Spleen (tissue), 11 donors: ENCODE results near the gene VAV2. TPM values are rescaled to one million over a fixed set of nuclear protein-coding genes. Genes with fewer than 3 reads are reported as not detected.
A peak's percentile ranks its signal among the peaks of the same experiment; 100 is the strongest.

Experiments used
- DNase-seq: peaks from one replicate; pipeline ENCODE4 v3.0.0-alpha.2; 2020
- H3K27ac ChIP-seq, 8 donors: fragments of 200-600 bp; sonication (generic) in 7 of 8; 1 replicate in 4 of 8; 2 replicates in 4 of 8; pipeline versions ENCODE4 v1.5.0 to v1.8.0; 2016 to 2021; ENCODE audit warnings: inconsistent platforms in 4 of 8, mild to moderate bottlenecking in 4 of 8, moderate library complexity in 1 of 8
- H3K27me3 ChIP-seq, 7 donors: fragments of 200-600 bp; sonication (generic) in 6 of 7; replicated peaks in 1 of 7; 1 replicate in 4 of 7; 2 replicates in 3 of 7; pipeline versions ENCODE4 v1.5.0 to v1.8.0; 2016 to 2021; ENCODE audit warnings: inconsistent platforms in 3 of 7, mild to moderate bottlenecking in 1 of 7
- H3K36me3 ChIP-seq, 6 donors: fragments of 200-600 bp; sonication (generic) in 5 of 6; 1 replicate in 4 of 6; 2 replicates in 2 of 6; pipeline versions ENCODE4 v1.5.0 to v1.8.0; 2016 to 2021; ENCODE audit warnings: inconsistent platforms in 2 of 6
- H3K4me1 ChIP-seq, 6 donors: fragments of 200-600 bp; sonication (generic) in 5 of 6; 1 replicate in 3 of 6; 2 replicates in 3 of 6; pipeline versions ENCODE4 v1.5.0 to v1.8.0; 2016 to 2021; ENCODE audit warnings: inconsistent platforms in 3 of 6
- H3K4me3 ChIP-seq, 8 donors: fragments of 200-600 bp; sonication (generic) in 7 of 8; 1 replicate in 4 of 8; 2 replicates in 4 of 8; pipeline versions ENCODE4 v1.5.0 to v1.8.0; 2016 to 2021; ENCODE audit warnings: inconsistent platforms in 4 of 8, mild to moderate bottlenecking in 4 of 8, moderate library complexity in 2 of 8
- H3K9me3 ChIP-seq, 8 donors: fragments of 200-600 bp; sonication (generic) in 7 of 8; 1 replicate in 4 of 8; 2 replicates in 4 of 8; pipeline versions ENCODE4 v1.5.0 to v1.8.0; 2016 to 2021; ENCODE audit warnings: inconsistent platforms in 4 of 8
- CTCF ChIP-seq, 11 experiments: fragments of 200-600 bp in 7 of 11; fragments of 450-650 bp in 4 of 11; sonication (generic) in 4 of 11; IDR thresholded peaks in 8 of 11; conservative IDR thresholded peaks in 3 of 11; 1 replicate in 7 of 11; 2 replicates in 4 of 11; pipeline versions ENCODE4 v1.4.0 to v1.8.0; 2016 to 2021; ENCODE audit warnings: antibody characterized with exemption in 11 of 11, inconsistent platforms in 4 of 11, mild to moderate bottlenecking in 1 of 11
- POLR2A ChIP-seq, 3 donors: fragments of 450-650 bp; IDR thresholded peaks; one replicate each; pipeline ENCODE4 v1.5.1; 2017; ENCODE audit warnings: antibody characterized with exemption in 3 of 3, mild to moderate bottlenecking in 1 of 3
- POLR2AphosphoS5 ChIP-seq, 3 donors: sonication (generic); formaldehyde crosslinking; IDR thresholded peaks; one replicate each; pipeline ENCODE4 v1.5.1; 2017; ENCODE audit warnings: antibody characterized with exemption in 3 of 3
- WGBS, 5 donors: extraction: QIAGEN DNeasy Blood & Tissue Kit in 3 of 5; methylation state at CpG; one replicate each; pipeline versions ENCODE4 v1.1.5 to v1.1.7; 2013 to 2018; 5-methylcytosine and 5-hydroxymethylcytosine counted together
- intact Hi-C: fragments of 100-400 bp; cut with DNase I; formaldehyde crosslinking; loops from one replicate; pipeline ENCODE4 v1.15.0; 2023; ENCODE audit warnings: low total_unique reads
- polyA plus RNA-seq, 3 donors: library from polyadenylated mRNA; stranded (reverse); fragments of 200-250 nt; gene quantifications; one replicate each; pipeline ENCODE4 v1.2.1, GENCODE V29; 2013
- total RNA-seq, 7 donors: library from RNA; depleted of rRNA in 3 of 7; stranded (reverse); fragments of >200 nt in 3 of 7; fragmentation: NEBNext Ultra II Directional in 4 of 7; extraction: Animal tissue kit (Norgen Biotek cat#: 25700) in 4 of 7; gene quantifications; one replicate each; pipeline versions ENCODE4 v1.1.0 to v1.2.1, GENCODE V29; 2016 to 2021
- donor health status: healthy with polysubstance abuse.
- donor health status: DM: no; HTN: no; CAD: no; lungs with moderate emphysema.
- donor health status: DM: no; HTN: no; CAD: no.
- donor health status: Bipolar disorder and iron deficiency.
- donor health status: healthy.
- donor health status: DM: no; HTN: no; CAD: no.
- donor health status: DM: yes; HTN: yes; CAD: no.

Gene VAV2
- total and polyA plus RNA-seq, 10 donors = 14.2 to 39.2 (median 23.3) TPM

DNA sequence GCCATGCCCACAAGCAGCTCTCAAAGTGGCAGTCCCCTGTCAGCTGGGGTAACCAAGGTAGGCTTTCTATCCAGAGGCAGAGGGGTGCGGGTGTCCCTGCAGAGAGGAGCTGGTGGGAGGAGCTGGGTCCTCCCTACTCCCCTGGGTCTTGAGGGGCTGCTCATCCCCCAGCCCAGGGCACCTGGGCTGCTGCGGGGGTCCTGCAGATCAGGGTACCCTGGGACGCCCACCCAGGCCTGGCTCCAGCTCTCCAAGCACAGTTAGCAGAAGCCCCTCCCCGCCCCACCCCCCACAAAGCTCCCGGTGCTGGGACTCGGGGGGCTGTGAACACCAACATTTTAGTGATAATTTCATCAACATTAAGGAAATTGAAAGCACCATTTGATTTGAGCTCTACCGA lies 29.8 kb downstream of the VAV2 start:
- TF ChIP-seq POLR2A (IDR thresholded peaks at IDR 0.05) = no peak
- peaks cover 0 to 22% (median 16%) of the 10 kb centered on the region in 8 donors for H3K9me3 ChIP-seq
- DNase-seq = peak; percentile 56
- no peak overlapping the region for H3K4me3 ChIP-seq
- intact Hi-C loops = no loop called here
- WGBS, 5 donors = 72 to 96% (median 86%) methylated on average over 3 to 7 of the region's 7 CpGs
- H3K27me3 ChIP-seq = peaks cover 0 to 10% (median 0%) of the 10 kb centered on the region in 7 donors
- peaks cover 39 to 67% (median 44%) of the 10 kb centered on the region in 6 donors for H3K4me1 ChIP-seq
- no peaks in the 10 kb centered on the region for H3K36me3 ChIP-seq
- peak overlapping the region in 1 of 8 donors; percentile 76 for H3K27ac ChIP-seq

DNA sequence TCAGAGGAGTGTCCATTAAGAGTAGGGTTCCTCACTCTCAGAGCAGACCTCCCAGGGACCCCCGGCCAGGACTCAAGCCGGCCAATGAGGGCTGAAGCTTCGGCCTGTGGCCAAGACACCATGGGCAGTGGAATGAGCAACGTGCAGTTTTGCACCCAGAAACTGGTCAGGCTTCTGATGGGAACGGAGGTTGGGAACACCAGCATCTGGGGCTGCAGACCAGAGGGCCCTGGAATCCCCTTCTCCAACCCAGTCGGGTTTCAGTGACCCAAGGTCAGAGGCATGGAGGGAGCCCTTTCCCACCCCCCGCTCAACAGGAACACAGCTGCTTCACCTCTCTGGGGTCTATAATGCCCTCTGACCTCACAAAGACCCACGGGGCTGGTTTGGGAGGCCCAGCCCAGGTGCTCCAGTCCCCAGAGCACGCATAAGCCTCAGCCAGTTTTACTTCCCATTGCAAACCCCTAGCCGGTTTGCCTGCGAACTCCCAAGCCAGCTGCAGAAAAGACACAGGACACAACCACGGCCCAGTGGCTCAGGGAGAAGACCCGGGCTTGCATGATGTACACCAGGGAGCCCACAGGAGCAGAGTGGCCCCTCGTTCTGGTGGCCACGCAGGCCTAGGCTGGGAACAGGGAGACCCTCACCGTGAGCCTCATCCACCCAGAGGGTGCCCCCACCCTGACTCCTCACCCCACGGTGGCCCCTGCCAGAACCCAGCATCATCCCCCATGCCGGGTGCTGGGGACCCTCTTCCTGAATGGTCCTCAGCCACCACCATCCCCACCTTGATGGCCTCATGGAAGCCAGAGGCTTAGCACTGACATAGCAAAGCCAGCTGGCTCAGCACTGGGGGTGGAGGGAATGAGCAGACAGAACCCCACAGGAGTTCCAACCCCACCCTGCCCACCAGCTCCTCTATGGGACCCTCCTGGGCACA lies 30.6 kb downstream of the VAV2 start:
- 72 to 84% (median 74%) methylated on average over 13 to 18 of the region's 18 CpGs for WGBS, 5 donors
- peaks cover 0 to 14% (median 0%) of the 10 kb centered on the region in 7 donors for H3K27me3 ChIP-seq
- TF ChIP-seq CTCF (IDR thresholded peaks at IDR 0.05 in 8 of 11, conservative IDR thresholded peaks at IDR 0.05 in 3 of 11) (no peak), POLR2AphosphoS5 (IDR thresholded peaks at IDR 0.05) (no peak), POLR2A (IDR thresholded peaks at IDR 0.05) (no peak)
- H3K9me3 ChIP-seq = peaks cover 0 to 22% (median 16%) of the 10 kb centered on the region in 8 donors
- peak overlapping the region in 4 of 8 donors; percentile 20 to 76 (median 51) for H3K27ac ChIP-seq
- H3K4me1 ChIP-seq = peaks cover 47 to 69% (median 53%) of the 10 kb centered on the region in 6 donors
- intact Hi-C loops = no loop called here
- H3K4me3 ChIP-seq = peak overlapping the region in 1 of 8 donors; percentile 33
- peak; percentile 75 for DNase-seq
- no peaks in the 10 kb centered on the region for H3K36me3 ChIP-seq

DNA sequence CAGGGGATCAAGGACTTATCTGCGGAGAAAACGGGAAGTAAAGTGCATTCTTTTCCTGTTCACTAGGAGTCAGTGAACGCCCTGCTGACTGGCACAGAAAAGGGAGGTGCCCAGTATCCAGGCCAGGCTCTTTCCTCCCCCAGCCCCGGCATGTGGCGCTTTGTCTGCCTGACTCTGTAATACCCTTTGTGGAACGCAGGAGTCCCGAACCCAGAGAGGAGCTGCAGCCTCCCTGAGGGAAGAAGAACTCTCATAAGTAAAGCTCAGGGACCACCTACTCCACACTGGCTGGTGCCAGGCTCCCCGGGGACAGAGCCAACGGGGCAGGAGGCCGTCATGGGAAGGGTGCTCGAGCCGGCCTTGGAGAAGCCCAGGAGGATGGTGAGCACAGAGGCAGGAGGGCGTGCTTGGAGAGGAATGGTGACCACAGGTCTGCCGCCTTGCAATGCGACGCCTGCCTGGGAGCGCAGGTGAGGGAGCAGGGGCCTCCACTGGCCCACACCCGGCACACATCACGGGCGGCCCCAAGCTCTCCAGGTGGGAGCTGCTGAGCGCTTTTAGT lies 31.5 kb downstream of the VAV2 start:
- H3K4me3 ChIP-seq = peak overlapping the region in 1 of 8 donors; percentile 2

More for the DNA sequence above, 31.5 kb downstream of the VAV2 start:
- Histone ChIP-seq H3K4me1 (peaks cover 56 to 71% (median 61%) of the 10 kb centered on the region in 6 donors), H3K27me3 (peaks cover 0 to 17% (median 0%) of the 10 kb centered on the region in 7 donors), H3K9me3 (peaks cover 0 to 22% (median 16%) of the 10 kb centered on the region in 8 donors), H3K36me3 (no peaks in the 10 kb centered on the region), H3K27ac (peak overlapping the region in 4 of 8 donors; percentile 20 to 76 (median 51))
- 62 to 75% (median 70%) methylated on average over 20 to 21 of the region's 21 CpGs for WGBS, 5 donors
- DNase-seq = peak; percentile 79
- TF ChIP-seq POLR2AphosphoS5 (IDR thresholded peaks at IDR 0.05) = peak in 2 of 3 donors; percentile 57 to 59
- TF ChIP-seq CTCF (IDR thresholded peaks at IDR 0.05 in 8 of 11, conservative IDR thresholded peaks at IDR 0.05 in 3 of 11) = peak in 3 of 11 experiments; percentile 14 to 32 (median 19)
- TF ChIP-seq POLR2A (IDR thresholded peaks at IDR 0.05) = no peak
- intact Hi-C loops = no loop called here
